ENCODE measurements around the gene AHI1.
"Not testable (repeated sequence)": the region's sequence is repeated elsewhere in the genome, so short reads cannot be mapped to it uniquely, and the experiment has no call there.

AHI1 gene

DNA sequence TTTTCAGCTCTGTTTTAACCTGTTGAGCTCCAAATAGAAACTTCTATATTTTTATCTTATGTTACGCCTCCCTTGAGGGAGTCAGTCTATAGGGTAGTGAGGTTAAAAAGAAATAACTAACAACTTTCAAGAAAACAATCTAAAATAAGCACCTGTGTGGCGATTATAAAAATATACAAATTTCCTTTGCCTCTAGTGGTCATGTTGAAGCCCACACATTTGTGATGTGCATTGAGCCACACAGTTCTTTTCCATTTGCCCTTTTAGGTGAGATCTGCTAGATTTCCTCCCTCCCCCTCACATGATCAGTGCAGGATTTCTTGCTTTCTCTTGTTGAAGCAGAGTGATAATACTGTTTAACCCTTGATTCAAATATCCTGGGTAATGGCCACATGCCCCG lies 232.3 kb downstream of the AHI1 start:
- Histone ChIP-seq H3K4me1 (ENCODE audit: insufficient read depth, low read length) (no peaks in the 10 kb centered on the region), H3K9me3 (ENCODE audit: control insufficient read depth, insufficient read depth, low read length) (no peaks in the 10 kb centered on the region), H3K36me3 (ENCODE audit: insufficient read depth, low read length) (no peaks in the 10 kb centered on the region), H3K9ac (ENCODE audit: low read depth, low read length) (no peak overlapping the region)

DNA sequence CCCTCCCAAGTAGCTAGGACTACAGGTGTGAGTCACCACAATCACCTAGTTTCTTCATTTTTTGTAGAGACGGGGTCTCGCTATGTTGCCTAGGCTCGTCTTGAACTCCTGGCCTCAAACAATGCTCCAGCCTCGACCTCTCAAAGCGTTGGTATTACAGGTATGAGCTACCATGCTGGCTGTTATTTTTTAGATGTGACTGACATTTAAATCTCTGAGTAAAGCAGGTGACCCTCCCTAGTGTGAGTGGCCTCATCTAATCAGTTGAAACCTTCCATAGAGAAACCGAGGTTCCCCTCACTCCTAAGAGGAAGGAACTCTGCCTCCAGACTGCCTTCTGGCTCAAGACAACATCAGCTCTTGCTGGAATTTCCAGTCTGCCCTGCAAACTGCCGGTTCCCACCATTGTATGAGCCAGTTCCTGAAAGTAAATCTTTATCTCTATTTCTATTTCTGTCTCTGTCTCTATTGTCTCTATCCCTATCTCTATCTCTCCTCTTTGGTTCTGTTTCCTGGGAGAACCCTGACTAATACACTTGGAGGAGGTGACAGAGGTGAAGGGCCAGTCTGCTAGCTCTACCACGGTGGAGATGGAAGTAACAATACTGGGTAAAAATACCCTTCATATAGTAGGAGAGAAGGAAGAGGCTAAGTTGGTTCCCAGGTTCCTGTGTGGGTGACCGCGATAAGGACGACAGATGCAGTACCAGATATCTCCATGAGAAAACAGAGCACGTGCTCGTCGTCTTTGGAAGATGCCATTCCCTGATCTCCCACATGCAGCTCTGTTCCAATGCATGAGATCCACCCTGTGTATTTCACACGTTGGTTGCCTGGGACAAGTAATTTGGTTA lies 235.4 kb downstream of the AHI1 start:
- no peaks in the 10 kb centered on the region for H3K9me3 ChIP-seq (ENCODE audit: control insufficient read depth, insufficient read depth, low read length)
- H3K4me1 ChIP-seq (ENCODE audit: insufficient read depth, low read length) = no peaks in the 10 kb centered on the region
- no peak overlapping the region for H3K9ac ChIP-seq (ENCODE audit: low read depth, low read length)
- H3K36me3 ChIP-seq (ENCODE audit: insufficient read depth, low read length) = no peaks in the 10 kb centered on the region

DNA sequence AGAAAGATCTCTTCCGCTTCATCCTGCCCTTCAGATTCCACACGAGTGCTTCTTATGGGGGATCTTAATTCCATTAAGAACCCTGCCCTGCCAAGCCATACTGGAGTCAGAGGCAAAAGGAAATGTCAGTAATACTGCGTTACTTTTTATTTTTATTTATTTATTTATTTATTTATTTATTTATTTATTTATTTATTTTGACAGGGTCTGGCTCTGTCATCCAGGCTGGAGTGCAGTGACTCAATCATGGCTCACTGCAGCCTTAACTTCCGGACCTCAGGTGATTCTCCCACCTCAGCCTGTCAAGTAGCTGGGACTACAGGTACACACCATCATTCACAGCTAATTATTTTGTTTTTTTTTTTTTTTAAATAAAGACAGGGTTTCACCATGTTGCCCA lies 236.9 kb downstream of the AHI1 start:
- Histone ChIP-seq H3K36me3 (ENCODE audit: insufficient read depth, low read length) (no peaks in the 10 kb centered on the region), H3K9me3 (ENCODE audit: control insufficient read depth, insufficient read depth, low read length) (no peaks in the 10 kb centered on the region), H3K9ac (ENCODE audit: low read depth, low read length) (no peak overlapping the region), H3K4me1 (ENCODE audit: insufficient read depth, low read length) (no peaks in the 10 kb centered on the region)

DNA sequence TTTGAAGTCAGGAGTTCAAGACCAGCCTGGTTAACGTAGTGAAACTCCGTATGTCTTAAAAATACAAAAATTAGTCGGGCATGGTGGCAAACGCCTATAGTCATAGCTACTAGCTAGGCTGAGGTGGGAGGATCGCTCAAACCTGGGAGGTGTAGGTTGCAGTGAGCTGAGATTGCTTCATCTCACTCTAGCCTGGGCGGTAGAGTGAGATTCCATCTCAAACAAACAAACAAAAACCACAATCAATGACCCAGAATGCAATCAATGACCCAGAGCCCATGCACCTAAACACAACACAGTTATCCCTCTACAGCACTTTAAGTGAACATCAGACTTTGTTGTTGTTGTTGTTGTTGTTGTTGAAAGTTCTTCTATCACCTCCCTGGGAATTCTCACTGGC lies 238.6 kb downstream of the AHI1 start:
- H3K36me3 ChIP-seq (ENCODE audit: insufficient read depth, low read length) = no peaks in the 10 kb centered on the region
- H3K9me3 ChIP-seq (ENCODE audit: control insufficient read depth, insufficient read depth, low read length) = no peaks in the 10 kb centered on the region
- H3K4me1 ChIP-seq (ENCODE audit: insufficient read depth, low read length) = no peaks in the 10 kb centered on the region
- no peak overlapping the region for H3K9ac ChIP-seq (ENCODE audit: low read depth, low read length)

DNA sequence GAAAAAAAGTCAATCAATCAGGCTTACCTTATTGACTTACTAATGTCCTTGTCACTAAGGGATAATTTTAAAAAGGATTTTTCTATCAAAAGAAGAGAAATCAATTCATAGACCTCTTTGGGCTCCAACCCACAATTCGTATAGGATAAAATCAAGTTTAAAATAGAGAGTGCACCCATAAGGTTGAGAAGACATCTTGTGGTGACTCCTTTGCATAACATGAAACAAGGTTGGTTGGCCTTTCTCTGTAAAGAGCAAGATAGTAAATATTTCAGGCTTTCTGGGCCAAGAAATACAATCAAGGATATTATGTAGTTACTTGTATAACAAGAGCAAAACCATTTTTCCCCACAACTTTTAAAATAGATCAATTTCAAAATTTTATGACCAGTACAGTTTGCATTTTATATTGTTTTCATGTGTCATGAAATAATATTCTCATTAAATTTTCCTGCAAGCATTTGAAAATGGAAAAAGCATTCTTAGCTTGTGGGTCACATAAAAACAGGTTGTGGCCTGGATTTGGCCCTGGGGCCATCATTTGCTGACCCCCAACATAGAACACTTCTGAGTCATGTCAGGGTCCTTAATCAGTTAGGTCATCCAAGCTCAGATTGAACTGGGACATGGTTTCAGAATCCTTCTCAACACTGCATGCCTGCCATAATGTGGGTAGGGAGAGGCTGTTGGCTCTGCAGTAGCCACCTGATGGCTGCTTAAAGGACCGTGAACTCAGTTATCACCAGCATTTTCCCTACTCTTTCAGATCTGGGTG lies 239.7 kb downstream of the AHI1 start:
- Histone ChIP-seq H3K9me3 (ENCODE audit: control insufficient read depth, insufficient read depth, low read length) (no peaks in the 10 kb centered on the region), H3K36me3 (ENCODE audit: insufficient read depth, low read length) (no peaks in the 10 kb centered on the region), H3K4me1 (ENCODE audit: insufficient read depth, low read length) (peaks cover under 1% of the 10 kb centered on the region; the same call in 1 of the 2 replicates), H3K9ac (ENCODE audit: low read depth, low read length) (no peak overlapping the region)

DNA sequence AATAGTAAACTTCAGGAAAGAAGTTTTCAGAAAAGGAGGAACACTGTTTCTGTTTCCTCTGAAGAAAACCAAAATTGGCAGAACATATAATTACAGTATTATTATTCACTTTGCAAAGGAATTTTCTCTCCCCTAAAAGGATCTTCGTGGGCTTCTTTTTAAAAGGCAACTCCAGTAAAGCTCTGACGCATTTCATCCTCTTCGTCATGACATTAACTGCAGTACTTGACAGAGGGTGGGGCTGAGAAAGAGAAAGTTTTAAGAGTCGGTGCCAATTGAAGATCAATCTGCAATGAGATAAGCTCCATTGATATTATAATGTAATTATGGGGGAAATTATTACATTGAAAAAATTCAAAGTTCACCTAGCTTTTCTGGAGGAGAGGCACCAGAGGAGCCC lies 240.7 kb downstream of the AHI1 start:
- no peak overlapping the region for H3K9ac ChIP-seq (ENCODE audit: low read depth, low read length)
- peaks cover 10% of the 10 kb centered on the region for H3K4me1 ChIP-seq (ENCODE audit: insufficient read depth, low read length)
- H3K9me3 ChIP-seq (ENCODE audit: control insufficient read depth, insufficient read depth, low read length) = no peaks in the 10 kb centered on the region
- no peaks in the 10 kb centered on the region for H3K36me3 ChIP-seq (ENCODE audit: insufficient read depth, low read length)

DNA sequence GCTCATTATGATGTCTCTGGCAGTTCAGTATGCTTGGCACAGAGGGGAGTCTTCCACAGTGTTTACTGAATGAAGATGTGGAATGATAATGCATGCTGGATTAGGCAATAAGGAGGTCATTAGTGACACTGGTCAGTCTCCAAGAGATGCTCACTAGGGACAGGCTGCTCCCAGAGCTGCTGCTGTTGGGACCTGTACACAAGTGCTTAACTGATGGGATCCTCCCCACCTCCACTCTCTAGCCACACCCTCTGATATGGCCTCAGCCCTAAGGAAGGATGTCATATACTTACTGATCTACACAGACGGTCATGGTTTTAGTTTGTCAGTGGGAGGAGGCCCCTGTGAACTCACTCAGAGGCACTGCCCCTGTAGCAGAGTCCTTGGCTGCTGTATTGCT lies 243.1 kb downstream of the AHI1 start:
- no peaks in the 10 kb centered on the region for H3K9me3 ChIP-seq (ENCODE audit: control insufficient read depth, insufficient read depth, low read length)
- H3K9ac ChIP-seq (ENCODE audit: low read depth, low read length) = no peak overlapping the region
- no peaks in the 10 kb centered on the region for H3K36me3 ChIP-seq (ENCODE audit: insufficient read depth, low read length)
- peaks cover 26% of the 10 kb centered on the region for H3K4me1 ChIP-seq (ENCODE audit: insufficient read depth, low read length)

DNA sequence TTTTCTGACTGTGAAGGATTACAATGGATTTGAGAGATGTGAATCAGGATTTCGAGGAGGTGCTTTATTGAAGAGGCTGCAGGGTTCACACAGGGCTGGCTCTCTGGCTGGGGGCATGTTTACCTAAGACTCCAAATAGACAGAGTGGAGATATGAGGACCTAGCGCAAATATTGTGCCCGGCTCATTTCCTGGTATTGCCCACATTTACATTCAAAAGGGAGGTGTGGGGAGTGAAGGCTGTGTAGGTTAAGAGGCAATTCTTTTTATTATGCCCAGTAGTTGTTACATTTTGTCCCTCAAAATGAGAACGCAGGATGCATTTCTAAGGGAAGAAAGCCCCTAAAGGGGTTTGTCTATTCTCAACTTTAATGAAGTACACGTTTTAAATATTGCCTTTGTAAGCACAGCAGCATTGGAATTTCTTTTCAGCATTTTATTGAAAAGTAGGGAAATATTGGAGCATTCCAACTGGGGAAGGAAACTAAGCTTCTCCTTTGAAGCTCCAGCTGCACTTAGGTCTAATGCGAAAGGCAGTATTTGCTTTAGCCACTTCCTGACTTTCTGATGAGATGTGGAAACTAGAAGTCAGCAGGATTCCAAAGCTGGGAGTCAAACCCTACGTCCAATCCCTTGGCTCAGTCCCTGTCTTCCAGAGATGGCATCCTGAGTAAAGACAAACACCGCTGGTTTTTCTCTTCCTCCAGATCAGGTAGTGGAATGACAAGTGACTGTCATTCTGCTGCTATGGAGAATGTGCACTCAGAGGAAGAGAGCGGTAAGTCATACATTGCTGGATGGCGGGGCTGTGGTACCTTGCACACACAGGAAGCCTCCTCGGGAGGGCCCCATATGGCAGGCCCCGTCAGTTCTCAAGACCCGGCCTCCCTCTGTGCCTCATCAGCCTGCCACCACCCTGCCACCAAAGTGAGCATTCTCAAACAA lies 245.8 kb downstream of the AHI1 start:
- Histone ChIP-seq H3K4me1 (ENCODE audit: insufficient read depth, low read length) (peaks cover 29% of the 10 kb centered on the region), H3K9me3 (ENCODE audit: control insufficient read depth, insufficient read depth, low read length) (no peaks in the 10 kb centered on the region), H3K9ac (ENCODE audit: low read depth, low read length) (no peak overlapping the region), H3K36me3 (ENCODE audit: insufficient read depth, low read length) (no peaks in the 10 kb centered on the region)

DNA sequence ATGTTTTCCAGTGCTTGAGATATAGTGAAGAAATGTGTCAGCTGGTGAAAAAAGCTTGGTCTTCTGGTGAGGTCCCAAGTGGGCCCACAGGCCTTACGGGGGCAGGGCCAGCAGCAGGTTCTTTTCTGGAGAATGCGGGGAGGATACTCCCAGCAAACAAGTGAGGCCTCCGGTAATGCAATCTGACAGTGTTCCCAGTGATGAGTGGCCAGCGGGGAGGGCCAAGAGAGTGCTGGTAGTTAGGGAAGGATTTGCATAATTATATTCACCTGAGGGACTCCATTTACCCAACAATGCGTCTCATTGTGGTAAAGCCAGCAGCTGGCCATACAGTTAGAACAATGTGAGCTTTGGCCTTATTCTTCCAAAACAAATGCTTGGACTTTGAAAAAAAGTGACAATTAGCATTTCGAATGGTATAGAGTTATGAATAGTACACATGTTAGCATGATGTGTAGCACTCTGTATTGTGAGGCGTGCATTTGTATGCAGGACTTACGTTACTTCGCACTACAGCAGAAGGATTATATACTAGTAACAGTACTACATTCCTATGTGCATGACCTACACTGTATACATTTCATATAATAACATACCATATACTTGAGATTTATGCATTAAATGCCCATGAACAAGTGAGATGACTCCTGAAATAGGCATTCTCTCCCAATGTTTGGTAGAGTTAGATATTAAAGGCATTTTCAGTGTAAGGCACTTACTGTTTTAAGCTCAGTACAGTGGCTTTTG lies 246.6 kb downstream of the AHI1 start:
- no peaks in the 10 kb centered on the region for H3K9me3 ChIP-seq (ENCODE audit: control insufficient read depth, insufficient read depth, low read length)
- no peak overlapping the region for H3K9ac ChIP-seq (ENCODE audit: low read depth, low read length)
- H3K36me3 ChIP-seq (ENCODE audit: insufficient read depth, low read length) = no peaks in the 10 kb centered on the region
- H3K4me1 ChIP-seq (ENCODE audit: insufficient read depth, low read length) = peaks cover 29% of the 10 kb centered on the region

DNA sequence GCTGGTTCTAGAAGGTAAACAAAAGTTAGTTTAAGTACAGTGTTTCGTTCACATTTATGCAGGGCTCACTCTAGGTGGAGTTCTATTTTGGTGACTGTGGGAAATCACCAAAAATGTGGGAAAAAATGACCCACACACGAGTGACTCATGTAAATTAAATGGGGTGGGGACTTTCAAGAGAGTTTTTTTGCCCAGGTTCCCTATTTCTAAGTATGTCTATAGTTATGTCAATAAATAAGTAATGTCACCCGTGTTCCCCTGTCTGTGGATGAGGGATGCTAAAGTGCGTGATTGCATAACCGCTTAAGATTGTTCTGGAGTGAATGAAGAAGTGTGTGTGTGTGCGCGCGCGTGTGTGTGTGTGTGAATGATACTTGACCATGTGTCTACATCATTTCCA lies 247.3 kb downstream of the AHI1 start:
- Histone ChIP-seq H3K4me1 (ENCODE audit: insufficient read depth, low read length) (peaks cover 29% of the 10 kb centered on the region), H3K9ac (ENCODE audit: low read depth, low read length) (no peak overlapping the region), H3K36me3 (ENCODE audit: insufficient read depth, low read length) (no peaks in the 10 kb centered on the region), H3K9me3 (ENCODE audit: control insufficient read depth, insufficient read depth, low read length) (no peaks in the 10 kb centered on the region)

DNA sequence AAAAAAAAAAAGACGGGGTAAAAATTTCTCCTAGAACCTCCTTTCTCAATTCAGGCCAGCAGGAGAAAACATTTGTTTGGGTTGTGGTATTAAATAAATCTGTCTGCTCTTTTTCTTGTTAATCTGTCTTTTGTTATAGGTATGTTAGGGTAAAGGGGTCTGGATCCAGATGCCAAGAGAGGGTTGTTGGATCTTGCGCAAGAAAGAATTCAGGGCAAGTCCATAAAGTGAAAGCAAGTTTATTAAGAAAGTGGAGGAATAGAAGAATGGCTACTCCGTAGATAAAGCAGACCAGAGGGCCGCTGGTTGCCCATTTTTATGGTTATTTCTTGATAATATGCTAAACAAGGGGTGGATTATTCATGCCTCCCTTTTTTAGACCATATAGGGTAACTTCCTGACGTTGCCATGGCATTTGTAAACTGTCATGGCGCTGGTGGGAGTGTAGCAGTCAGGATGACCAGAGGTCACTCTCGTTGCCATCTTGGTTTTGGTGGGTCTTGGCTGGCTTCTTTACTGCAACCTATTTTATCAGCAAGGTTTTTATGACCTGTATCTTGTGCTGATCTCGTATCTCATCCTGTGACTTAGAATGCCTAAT lies 251.0 kb downstream of the AHI1 start:
- not testable (repeated sequence) for H3K9ac ChIP-seq (ENCODE audit: low read depth, low read length); H3K36me3 ChIP-seq (ENCODE audit: insufficient read depth, low read length); H3K9me3 ChIP-seq (ENCODE audit: control insufficient read depth, insufficient read depth, low read length)
- H3K4me1 ChIP-seq (ENCODE audit: insufficient read depth, low read length) = peaks cover 23% of the 10 kb centered on the region; the same call in 1 of the 2 replicates

DNA sequence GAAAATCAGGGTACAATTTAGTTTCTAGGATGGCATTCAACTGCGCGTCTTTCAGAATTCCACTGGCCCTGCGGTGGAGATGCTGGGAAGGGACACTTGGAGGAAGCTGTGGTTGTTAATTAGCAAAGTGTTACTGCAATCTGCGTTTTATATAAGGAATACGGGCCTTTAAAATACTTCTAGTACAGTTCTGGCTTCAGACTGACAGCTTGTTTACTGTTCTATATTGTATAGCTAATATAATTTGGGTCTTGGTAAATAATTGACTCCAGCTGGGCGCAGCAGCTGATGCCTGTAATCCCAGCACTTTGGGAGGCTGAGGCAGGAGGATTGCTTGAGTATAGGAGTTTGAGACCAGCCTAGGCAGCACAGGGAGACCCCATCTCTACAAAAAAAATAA lies 252.7 kb downstream of the AHI1 start:
- Histone ChIP-seq H3K9me3 (ENCODE audit: control insufficient read depth, insufficient read depth, low read length) (no peaks in the 10 kb centered on the region), H3K9ac (ENCODE audit: low read depth, low read length) (no peak overlapping the region), H3K36me3 (ENCODE audit: insufficient read depth, low read length) (no peaks in the 10 kb centered on the region), H3K4me1 (ENCODE audit: insufficient read depth, low read length) (peaks cover 14% of the 10 kb centered on the region; the same call in 1 of the 2 replicates)
